HG03097 (cell line): ENCODE measurements around the gene MTAP.

ENCODE experiments used
- ATAC-seq: cut with Tn5 transposase; IDR thresholded peaks from one replicate; pipeline ENCODE4 v1.9.1; 2021; ENCODE audit not compliant: unreplicated experiment, low FRiP score

The MTAP gene

GRCh38 chr9:21802418-21803000 lies at the start of gene MTAP:
TSS of gene MTAP (plus strand) at chr9:21802636. CDS start at chr9:21802749, 113 bp downstream.
- peak; percentile 89 for ATAC-seq

- ATAC-seq = no peak
These were observed 48.9 kb upstream of the MTAP start for GRCh38 chr9:21753523-21753922.

GRCh38 chr9:21754741-21755140 lies 47.7 kb upstream of the MTAP start:
- no peak for ATAC-seq

DNA sequence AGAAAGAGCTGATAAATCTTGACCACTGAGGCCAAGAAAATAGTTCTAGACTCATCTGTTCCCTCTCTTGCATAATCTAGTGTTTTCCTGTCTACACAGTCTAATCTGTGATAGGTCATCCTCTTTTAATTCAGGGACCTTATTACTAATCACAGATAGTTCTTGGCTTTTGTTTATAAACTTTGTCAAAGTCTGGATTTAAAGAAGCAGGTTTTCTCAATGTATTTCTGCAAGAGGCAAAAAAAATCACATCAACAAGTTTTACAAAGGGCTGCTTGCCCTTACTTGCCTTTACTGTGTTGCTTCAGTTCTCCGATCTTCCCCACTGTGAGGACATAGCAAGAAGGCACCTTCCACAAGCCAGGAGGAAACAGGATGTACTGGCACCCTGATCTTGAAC lies 43.9 kb upstream of the MTAP start:
- ATAC-seq = no peak

- peak; percentile 98 for ATAC-seq
These were observed 41.0 kb upstream of the MTAP start for GRCh38 chr9:21761309-21761901.

DNA sequence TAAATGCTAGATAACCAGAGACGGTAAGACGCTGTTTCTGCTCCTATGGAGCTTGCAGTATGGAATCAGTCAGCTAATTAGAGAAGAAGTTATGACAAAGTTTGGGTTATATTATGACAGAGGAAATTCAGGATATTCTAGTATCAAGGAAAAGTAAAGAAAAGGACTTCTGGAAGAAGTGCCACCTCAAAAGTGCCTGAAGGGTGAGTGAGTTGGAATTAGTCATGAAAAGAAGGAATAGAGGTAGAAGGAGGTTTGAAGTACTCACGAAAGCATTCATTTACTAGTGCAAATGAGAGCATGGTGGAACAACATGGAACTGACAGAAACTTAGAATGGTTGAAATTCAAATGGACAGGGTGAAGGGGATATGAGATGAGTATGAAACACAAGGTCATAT lies 40.4 kb upstream of the MTAP start:
- no peak for ATAC-seq

DNA sequence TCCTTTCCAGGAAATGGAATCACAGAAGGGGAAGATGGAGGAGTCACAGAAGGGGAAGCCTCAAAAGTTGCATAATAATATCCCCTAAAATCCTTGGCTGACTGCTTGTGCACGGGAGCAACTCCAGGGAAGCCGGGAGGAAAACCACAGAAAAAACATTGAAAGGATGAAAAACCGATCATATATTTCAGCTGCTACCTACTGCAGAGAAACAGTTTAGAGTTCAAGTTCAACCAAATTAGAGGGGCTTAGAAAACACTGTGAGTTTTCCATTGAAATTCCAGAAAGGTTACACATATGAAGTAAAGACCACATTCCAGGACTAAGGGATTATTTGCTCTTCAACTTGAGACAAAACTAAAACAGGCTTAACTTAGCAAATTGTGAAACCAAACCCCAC lies 37.6 kb upstream of the MTAP start:
- no peak for ATAC-seq

DNA sequence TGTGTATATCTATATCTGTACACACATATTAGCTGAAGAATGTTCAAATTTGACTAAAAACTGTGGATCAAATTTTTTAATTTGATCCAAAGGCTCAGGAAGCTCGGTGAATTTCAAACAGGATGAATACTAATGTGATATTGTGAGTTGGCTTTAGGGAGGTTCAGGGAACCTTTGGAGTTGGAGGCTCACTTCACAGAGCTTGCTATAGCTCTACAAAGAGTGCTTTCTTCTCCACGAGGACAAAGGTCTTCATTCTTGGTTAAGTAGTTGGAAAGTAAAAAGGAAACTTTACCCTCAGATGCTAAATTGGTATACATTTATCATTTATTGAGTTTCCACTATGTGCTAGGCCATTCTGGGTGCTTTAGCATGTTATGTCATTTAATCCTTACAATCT lies 36.3 kb upstream of the MTAP start:
- ATAC-seq = no peak

DNA sequence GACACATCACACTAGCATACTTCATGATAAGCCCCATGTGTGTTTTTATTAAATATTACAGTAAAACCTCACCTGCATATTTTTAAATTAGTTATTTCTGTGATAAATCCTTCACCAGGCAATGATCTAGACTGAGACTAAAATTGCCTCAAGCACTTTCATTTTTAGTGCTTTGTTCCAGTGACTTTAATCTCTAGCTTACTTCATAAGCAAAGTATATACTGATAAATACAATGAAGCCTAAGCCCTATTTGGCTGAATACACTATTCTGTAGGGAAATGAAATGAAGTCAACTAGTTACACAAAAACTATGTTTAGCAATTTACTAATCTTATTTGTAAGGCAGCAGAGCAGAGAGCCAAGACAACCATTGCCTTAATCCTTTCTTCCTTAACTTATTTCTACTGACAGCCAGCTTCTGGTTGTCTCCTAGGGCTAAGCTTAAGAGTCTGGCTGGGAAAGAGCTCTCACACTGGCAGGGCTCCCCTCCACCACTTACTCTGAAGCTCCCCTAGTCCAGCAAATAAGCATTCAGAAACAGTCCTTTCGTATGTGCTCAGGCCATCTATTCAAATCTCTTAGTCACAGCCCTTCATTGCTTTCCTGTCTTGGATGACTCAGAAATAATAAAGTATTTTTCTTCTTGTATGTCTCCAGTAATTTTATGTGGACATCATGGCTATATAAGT lies 31.4 kb upstream of the MTAP start:
- no peak for ATAC-seq

GRCh38 chr9:21777701-21778100 lies 24.7 kb upstream of the MTAP start:
- no peak for ATAC-seq

GRCh38 chr9:21778304-21778703 lies 24.1 kb upstream of the MTAP start:
- ATAC-seq = no peak

DNA sequence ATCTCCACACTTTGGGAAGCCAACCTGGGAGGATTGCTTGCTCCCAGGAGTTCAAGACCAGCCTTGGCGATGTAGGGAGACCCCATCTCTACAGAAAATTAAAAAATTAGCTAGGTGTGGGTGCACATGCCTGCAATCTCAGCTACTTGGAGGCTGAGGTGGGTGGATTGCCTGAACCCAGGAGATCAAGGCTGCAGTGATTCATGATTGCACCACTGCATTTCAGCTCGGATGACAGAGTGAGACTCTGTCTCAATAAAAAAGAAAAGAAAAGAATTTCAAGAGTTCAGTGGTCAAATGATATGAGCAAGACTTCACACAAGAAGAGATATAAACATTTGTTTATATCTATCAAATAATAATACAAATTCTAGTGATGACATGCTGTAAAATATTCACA lies 23.0 kb upstream of the MTAP start:
- no peak for ATAC-seq

DNA sequence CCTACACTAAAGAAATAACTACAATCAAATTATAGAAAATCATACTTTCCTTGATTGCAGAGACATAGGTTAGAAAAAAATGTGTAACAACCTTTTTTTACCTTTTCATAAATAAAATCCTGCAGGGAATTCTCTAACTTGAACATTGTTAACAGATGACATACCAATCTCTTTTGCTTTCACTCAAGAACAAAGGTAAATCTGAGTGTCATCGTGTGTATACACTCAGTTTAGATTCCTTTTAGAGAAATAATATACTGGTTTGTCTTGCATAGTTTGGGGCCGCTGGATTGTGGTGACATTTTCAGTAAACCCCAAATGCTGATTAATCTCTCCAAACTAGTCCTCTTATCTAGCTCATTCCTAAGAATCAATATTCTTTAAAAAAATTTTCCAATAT lies 20.8 kb upstream of the MTAP start:
- ATAC-seq = no peak

GRCh38 chr9:21782205-21782604 lies 20.2 kb upstream of the MTAP start:
- no peak for ATAC-seq

DNA sequence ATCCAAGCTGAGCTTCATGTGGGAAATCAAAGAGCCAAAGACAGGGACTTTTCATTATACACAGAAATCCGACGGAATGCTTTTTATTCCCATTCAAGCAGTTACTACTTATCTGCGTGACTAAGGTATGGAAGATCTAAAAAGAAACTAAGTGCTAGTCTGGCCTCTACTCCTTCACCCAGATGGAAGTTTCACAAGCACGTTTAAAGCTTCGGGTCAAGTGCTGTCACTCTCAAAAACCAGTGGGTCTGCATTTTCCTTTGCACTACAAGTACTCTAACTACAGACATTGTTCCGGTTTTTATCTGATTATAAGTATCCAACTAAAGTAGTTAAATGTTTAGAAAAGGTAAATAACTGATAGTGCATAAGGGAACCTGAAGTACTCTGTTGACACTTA lies 13.7 kb upstream of the MTAP start:
- ATAC-seq = no peak

GRCh38 chr9:21789541-21790037 lies 12.8 kb upstream of the MTAP start:
- peak; percentile 96 for ATAC-seq

DNA sequence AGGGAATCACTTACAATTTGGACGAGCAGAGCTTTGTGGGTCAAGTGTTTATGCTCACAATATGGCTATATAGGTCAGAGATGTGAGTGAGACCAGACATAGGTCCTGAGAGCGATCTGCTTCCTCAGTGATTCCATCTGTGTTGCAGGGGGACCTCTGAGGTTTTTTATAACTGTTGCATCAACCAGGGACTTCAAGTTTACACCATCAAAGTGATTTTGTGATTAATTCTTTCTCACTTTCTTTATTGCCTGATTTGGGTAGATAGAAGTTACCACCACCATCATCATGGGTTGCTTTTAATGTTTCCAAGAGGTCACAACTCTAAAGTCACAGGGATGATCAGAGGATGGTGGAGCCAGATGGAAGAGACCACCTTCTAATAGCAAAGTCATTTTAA lies 7.0 kb upstream of the MTAP start:
- no peak for ATAC-seq

DNA sequence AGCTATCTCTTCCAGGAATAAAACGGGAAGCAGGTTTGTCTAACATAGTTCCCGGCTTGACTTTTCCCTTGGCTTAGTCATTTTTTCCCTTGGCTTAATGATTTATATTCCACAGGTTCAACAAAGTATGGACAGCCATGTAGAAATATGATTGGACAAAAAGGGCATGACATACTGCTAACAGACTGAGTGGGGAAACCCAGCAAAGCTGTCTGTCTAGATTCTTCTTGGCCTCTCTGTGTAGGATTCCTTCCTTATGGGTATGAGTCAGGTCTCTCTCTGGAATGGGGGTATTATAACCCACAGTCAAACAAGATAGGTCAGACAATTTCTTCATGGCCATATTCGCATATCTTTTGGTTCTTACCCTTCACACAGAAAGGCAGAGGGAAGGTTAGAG lies 5.7 kb upstream of the MTAP start:
- no peak for ATAC-seq

GRCh38 chr9:21800931-21801682 lies 1.3 kb upstream of the MTAP start:
- no peak for ATAC-seq

GRCh38 chr9:21801683-21802417 lies 586 bp upstream of the MTAP start:
- ATAC-seq = peak; percentile 20

DNA sequence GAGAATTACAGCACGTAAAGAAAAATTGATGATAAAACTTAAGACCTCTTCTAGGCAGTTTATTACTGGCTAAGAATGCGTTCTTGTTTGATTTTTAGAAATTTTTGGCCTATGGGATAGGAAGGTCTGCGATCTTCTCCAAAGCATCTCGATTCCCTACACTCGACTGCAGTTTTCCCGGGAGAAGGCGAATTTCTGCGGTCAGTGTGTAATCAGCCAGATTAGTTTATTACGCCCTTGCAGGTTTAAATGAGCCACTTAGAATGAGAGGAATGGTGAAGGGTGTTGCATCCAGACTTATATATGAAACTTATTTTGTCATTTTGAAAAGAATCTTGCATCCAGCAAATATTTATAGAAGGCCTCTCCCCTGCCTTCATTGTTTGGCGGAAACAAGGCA lies 1.2 kb downstream of the MTAP start:
- ATAC-seq = no peak
